ENCODE measurements around the gene RNMT. TPM values are rescaled to one million over a fixed set of nuclear protein-coding genes. Genes with fewer than 3 reads are reported as not detected.
"Not testable (repeated sequence)": the region's sequence is repeated elsewhere in the genome, so short reads cannot be mapped to it uniquely, and the experiment has no call there.

RNMT gene
- total and polyA plus RNA-seq, 7 experiments from 2014 or later, result 35.1 to 101 (median 53.7) TPM

DNA sequence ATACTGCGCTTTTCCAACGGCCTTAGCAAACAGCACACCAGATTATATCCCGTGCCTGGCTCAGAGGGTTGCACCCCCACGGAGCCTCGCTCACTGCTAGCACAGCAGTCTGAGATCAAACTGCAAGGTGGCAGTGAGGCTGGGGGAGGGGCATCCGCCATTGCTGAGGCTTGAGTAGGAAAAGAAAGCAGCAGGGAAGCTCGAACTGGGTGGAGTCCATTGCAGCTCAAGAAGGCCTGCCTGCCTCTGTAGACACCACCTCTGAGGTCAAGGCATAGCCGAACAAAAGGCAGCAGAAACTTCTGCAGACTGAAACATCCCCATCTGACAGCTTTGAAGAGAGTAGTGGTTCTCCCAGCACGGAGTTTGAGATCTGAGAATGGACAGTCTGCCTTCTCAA, 36.4 kb upstream of the RNMT start:
- CTCF ChIA-PET, result interaction anchor here (0.6 kb wide), 1 partner anchor 14 kb away, joined by 5 read pairs; no protein-coding TSS in a partner anchor
- DNase-seq; H3K27me3 ChIP-seq (ENCODE audit: control insufficient read depth in 2 of 2, insufficient read depth in 2 of 2, low read length in 2 of 2); H3K4me3 Mint-ChIP-seq; H3K4me1 ChIP-seq (ENCODE audit: control insufficient read depth in 2 of 2, insufficient read depth in 2 of 2, low read length in 2 of 2); H3K36me3 ChIP-seq (ENCODE audit: control insufficient read depth in 2 of 3, insufficient read depth in 3 of 3, low read length in 3 of 3); H3K27ac ChIP-seq (ENCODE audit: low read depth, low read length); intact Hi-C loops (cut with micrococcal nuclease); H3K9me3 ChIP-seq (ENCODE audit: control insufficient read depth in 2 of 3, low read length in 3 of 3); H3K27ac Mint-ChIP-seq; H3K27me3 Mint-ChIP-seq; H3K4me3 ChIP-seq (ENCODE audit: low read length); ATAC-seq; POLR2A ChIA-PET: not testable (repeated sequence)
- Mint-ChIP-seq H3K36me3 (peaks cover 5 to 55% (median 36%) of the 10 kb centered on the region in 5 donors), H3K4me1 (peaks cover 0 to 51% (median 41%) of the 10 kb centered on the region in 7 donors), H3K9me3 (peaks cover 5 to 31% (median 11%) of the 10 kb centered on the region in 11 donors)

DNA sequence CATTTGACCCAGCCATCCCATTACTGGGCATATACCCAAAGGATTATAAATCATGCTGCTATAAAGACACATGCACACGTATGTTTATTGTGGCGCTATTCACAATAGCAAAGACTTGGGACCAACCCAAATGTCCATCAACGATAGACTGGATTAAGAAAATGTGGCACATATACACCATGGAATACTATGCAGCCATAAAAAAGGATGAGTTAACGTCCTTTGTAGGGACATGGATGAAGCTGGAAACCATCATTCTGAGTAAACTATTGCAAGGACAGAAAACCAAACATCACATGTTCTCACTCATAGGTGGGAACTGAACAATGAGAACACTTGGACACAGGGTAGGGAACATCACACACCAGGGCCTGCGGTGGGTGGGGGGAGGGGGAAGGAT, 31.1 kb upstream of the RNMT start:
- Mint-ChIP-seq H3K9me3 (peaks cover 6 to 73% (median 24%) of the 10 kb centered on the region in 11 donors), H3K4me1 (peaks cover 3 to 33% (median 24%) of the 10 kb centered on the region in 7 donors), H3K36me3 (peaks cover 6 to 71% (median 45%) of the 10 kb centered on the region in 5 donors)
- H3K9me3 ChIP-seq (ENCODE audit: control insufficient read depth in 2 of 3, low read length in 3 of 3); H3K27ac ChIP-seq (ENCODE audit: low read depth, low read length); H3K27me3 Mint-ChIP-seq; H3K36me3 ChIP-seq (ENCODE audit: control insufficient read depth in 2 of 3, insufficient read depth in 3 of 3, low read length in 3 of 3); H3K4me3 ChIP-seq (ENCODE audit: low read length); H3K4me1 ChIP-seq (ENCODE audit: control insufficient read depth in 2 of 2, insufficient read depth in 2 of 2, low read length in 2 of 2); intact Hi-C loops (cut with micrococcal nuclease); H3K27ac Mint-ChIP-seq; POLR2A ChIA-PET; DNase-seq; H3K4me3 Mint-ChIP-seq; CTCF ChIA-PET; H3K27me3 ChIP-seq (ENCODE audit: control insufficient read depth in 2 of 2, insufficient read depth in 2 of 2, low read length in 2 of 2); ATAC-seq: not testable (repeated sequence)

DNA sequence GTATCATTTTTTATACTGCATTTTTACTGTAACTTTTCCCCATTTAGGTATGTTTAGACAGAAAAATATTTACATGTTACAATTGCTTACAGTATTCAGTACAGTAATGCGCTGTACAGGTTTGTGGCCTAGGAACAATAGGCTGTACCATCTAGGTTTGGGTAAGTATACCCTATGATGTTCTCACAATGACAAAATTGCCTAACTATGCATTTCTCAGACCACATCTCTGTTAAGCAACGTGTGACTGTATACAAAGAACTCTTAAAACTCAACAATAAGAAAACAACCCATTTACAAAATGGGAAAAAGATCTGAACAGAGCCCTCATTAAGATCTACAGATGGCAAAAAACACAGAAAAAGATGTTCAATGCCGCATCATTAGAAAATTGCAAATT, 29.5 kb upstream of the RNMT start:
- peaks cover 3 to 28% (median 15%) of the 10 kb centered on the region in 7 donors for H3K4me1 Mint-ChIP-seq
- H3K9me3 Mint-ChIP-seq, result peaks cover 6 to 79% (median 30%) of the 10 kb centered on the region in 11 donors
- H3K27me3 ChIP-seq (ENCODE audit: control insufficient read depth in 2 of 2, insufficient read depth in 2 of 2, low read length in 2 of 2), result no peaks in the 10 kb centered on the region
- peaks cover 13 to 68% (median 43%) of the 10 kb centered on the region in 5 donors for H3K36me3 Mint-ChIP-seq
- H3K27ac ChIP-seq (ENCODE audit: low read depth, low read length), result no peak overlapping the region
- no peak overlapping the region for H3K4me3 Mint-ChIP-seq
- CTCF ChIA-PET, result interaction anchor here (0.6 kb wide), 1 partner anchor 126 kb away, joined by 3 read pairs; no protein-coding TSS in a partner anchor
- no peak overlapping the region for H3K4me3 ChIP-seq (ENCODE audit: low read length)
- POLR2A ChIA-PET, result no interaction called here
- no peak for DNase-seq
- no peaks in the 10 kb centered on the region for H3K36me3 ChIP-seq (ENCODE audit: control insufficient read depth in 2 of 3, insufficient read depth in 3 of 3, low read length in 3 of 3)
- H3K27ac Mint-ChIP-seq, result no peak overlapping the region
- H3K9me3 ChIP-seq (ENCODE audit: control insufficient read depth in 2 of 3, low read length in 3 of 3), result peaks cover 0 to 19% (median 6%) of the 10 kb centered on the region in 3 experiments
- no peak for ATAC-seq
- H3K4me1 ChIP-seq (ENCODE audit: control insufficient read depth in 2 of 2, insufficient read depth in 2 of 2, low read length in 2 of 2), result no peaks in the 10 kb centered on the region
- H3K27me3 Mint-ChIP-seq, result no peaks in the 10 kb centered on the region
- intact Hi-C loops (cut with micrococcal nuclease), result no loop called here

- no peak overlapping the region for H3K27ac Mint-ChIP-seq
- DNase-seq (no peak), ATAC-seq (no peak)
- H3K27me3 Mint-ChIP-seq, result no peaks in the 10 kb centered on the region
- ChIA-PET POLR2A (no interaction called here), CTCF (no interaction called here)
- H3K4me3 ChIP-seq (ENCODE audit: low read length), result no peak overlapping the region
- H3K9me3 ChIP-seq (ENCODE audit: control insufficient read depth in 2 of 3, low read length in 3 of 3), result peaks cover 0 to 19% (median 6%) of the 10 kb centered on the region in 3 experiments
- H3K4me3 Mint-ChIP-seq, result no peak overlapping the region
- intact Hi-C loops (cut with micrococcal nuclease), result no loop called here
- H3K4me1 ChIP-seq (ENCODE audit: control insufficient read depth in 2 of 2, insufficient read depth in 2 of 2, low read length in 2 of 2), result no peaks in the 10 kb centered on the region
- no peaks in the 10 kb centered on the region for H3K36me3 ChIP-seq (ENCODE audit: control insufficient read depth in 2 of 3, insufficient read depth in 3 of 3, low read length in 3 of 3)
- H3K36me3 Mint-ChIP-seq, result peaks cover 18 to 60% (median 50%) of the 10 kb centered on the region in 5 donors
- H3K9me3 Mint-ChIP-seq, result peaks cover 3 to 88% (median 31%) of the 10 kb centered on the region in 11 donors
- peaks cover 3 to 15% (median 9%) of the 10 kb centered on the region in 7 donors for H3K4me1 Mint-ChIP-seq
- no peaks in the 10 kb centered on the region for H3K27me3 ChIP-seq (ENCODE audit: control insufficient read depth in 2 of 2, insufficient read depth in 2 of 2, low read length in 2 of 2)
- H3K27ac ChIP-seq (ENCODE audit: low read depth, low read length), result no peak overlapping the region
Measured at GRCh38 chr18:13700153-13700552, 26.3 kb upstream of the RNMT start.

DNA sequence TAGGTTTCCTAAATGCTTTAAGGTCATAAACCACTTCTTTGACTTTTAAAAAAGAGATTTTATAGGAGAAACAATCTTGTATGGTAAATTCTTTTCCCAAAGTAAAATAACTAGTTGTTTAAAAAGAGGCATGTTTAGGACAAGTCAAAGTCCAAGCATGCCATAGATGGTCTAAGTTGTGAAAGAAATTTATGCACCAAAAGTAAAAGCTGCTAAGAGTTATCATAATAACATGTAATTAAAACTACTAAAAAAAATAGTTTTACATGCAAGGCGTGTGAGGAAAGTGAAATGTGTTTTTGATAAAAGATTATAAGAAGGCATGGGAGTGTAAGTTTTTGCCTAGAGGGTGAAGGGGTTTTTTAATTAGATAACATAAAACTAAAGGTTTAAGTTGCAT, 22.6 kb upstream of the RNMT start:
- Mint-ChIP-seq H3K9me3 (peaks cover 3 to 79% (median 23%) of the 10 kb centered on the region in 11 donors), H3K4me3 (no peak overlapping the region), H3K27me3 (no peaks in the 10 kb centered on the region), H3K4me1 (peaks cover 0 to 10% (median 4%) of the 10 kb centered on the region in 7 donors), H3K27ac (no peak overlapping the region), H3K36me3 (peaks cover 18 to 66% (median 50%) of the 10 kb centered on the region in 5 donors)
- DNase-seq (no peak), ATAC-seq (no peak)
- CTCF ChIA-PET, result interaction anchor here (0.6 kb wide), 1 partner anchor 14 kb away, joined by 5 read pairs; no protein-coding TSS in a partner anchor
- POLR2A ChIA-PET, result no interaction called here
- Histone ChIP-seq H3K4me3 (ENCODE audit: low read length) (no peak overlapping the region), H3K36me3 (ENCODE audit: control insufficient read depth in 2 of 3, insufficient read depth in 3 of 3, low read length in 3 of 3) (no peaks in the 10 kb centered on the region), H3K27ac (ENCODE audit: low read depth, low read length) (no peak overlapping the region), H3K4me1 (ENCODE audit: control insufficient read depth in 2 of 2, insufficient read depth in 2 of 2, low read length in 2 of 2) (no peaks in the 10 kb centered on the region), H3K27me3 (ENCODE audit: control insufficient read depth in 2 of 2, insufficient read depth in 2 of 2, low read length in 2 of 2) (no peaks in the 10 kb centered on the region), H3K9me3 (ENCODE audit: control insufficient read depth in 2 of 3, low read length in 3 of 3) (peaks cover 0 to 15% (median 6%) of the 10 kb centered on the region in 3 experiments)
- intact Hi-C loops (cut with micrococcal nuclease), result no loop called here

DNA sequence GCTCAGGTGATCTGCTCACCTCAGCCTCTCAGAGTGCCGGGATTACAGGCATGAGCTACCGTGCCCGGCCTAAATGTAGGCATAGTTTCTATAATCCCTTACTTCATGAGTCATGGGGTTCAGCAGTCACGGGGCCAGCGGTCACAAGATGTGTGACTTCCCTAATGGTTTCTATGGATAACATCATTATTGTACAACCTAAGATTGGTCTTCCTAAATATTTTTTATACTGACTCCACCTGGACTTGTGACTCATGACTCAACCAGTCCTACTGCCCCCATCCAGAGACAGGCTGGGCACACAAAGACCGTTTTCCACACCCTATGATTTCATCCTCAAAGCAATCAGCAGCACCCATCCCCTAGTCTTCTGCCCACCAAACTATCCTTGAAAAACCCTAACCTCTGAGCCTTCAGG, 16.1 kb upstream of the RNMT start:
- Mint-ChIP-seq H3K27me3 (no peaks in the 10 kb centered on the region), H3K4me1 (peaks cover 2 to 35% (median 17%) of the 10 kb centered on the region in 7 donors), H3K36me3 (peaks cover 0 to 51% (median 44%) of the 10 kb centered on the region in 5 donors), H3K4me3 (no peak overlapping the region), H3K27ac (no peak overlapping the region), H3K9me3 (peaks cover 0 to 23% (median 1%) of the 10 kb centered on the region in 11 donors)
- DNase-seq, result no peak
- no peaks in the 10 kb centered on the region for H3K4me1 ChIP-seq (ENCODE audit: control insufficient read depth in 2 of 2, insufficient read depth in 2 of 2, low read length in 2 of 2)
- POLR2A ChIA-PET, result no interaction called here
- H3K27ac ChIP-seq (ENCODE audit: low read depth, low read length), result no peak overlapping the region
- H3K36me3 ChIP-seq (ENCODE audit: control insufficient read depth in 2 of 3, insufficient read depth in 3 of 3, low read length in 3 of 3), result no peaks in the 10 kb centered on the region
- H3K9me3 ChIP-seq (ENCODE audit: control insufficient read depth in 2 of 3, low read length in 3 of 3), result no peaks in the 10 kb centered on the region
- H3K27me3 ChIP-seq (ENCODE audit: control insufficient read depth in 2 of 2, insufficient read depth in 2 of 2, low read length in 2 of 2), result no peaks in the 10 kb centered on the region
- CTCF ChIA-PET, result no interaction called here
- no peak overlapping the region for H3K4me3 ChIP-seq (ENCODE audit: low read length)
- ATAC-seq, result no peak
- intact Hi-C loops (cut with micrococcal nuclease), result no loop called here

DNA sequence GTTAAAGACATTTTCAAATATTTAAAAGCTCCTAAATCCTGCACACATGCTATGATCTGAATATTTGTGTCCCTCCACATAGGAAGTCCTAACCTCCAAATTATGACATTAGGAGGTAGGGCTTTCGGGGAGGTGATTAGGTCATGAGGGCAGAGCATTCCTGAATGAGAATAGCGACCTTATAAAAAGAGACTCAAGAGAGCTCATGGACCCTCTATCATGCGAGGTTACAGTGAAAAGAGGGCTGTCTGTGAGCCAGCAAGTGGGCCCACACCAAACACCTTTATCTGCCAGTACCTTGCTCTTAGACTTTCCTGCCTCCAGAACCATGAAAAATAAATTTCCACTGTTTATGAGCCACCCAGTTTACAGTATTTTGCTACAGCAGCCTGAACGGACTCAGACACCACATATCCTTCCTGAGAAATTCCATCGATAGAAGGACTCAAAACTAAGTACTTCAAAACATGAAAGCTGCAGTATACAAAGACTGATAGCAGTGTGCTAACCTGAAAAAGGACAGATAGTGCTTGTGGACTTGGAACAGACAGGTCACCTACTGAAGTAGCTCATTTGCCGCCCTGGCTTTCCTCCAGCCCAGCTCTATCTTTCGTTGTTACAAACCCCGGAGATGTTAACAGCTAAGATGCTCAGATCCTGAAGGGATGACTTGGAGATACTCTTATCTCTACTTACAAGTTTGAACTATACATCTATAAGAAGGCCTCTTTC, 13.9 kb upstream of the RNMT start:
- no peaks in the 10 kb centered on the region for H3K27me3 Mint-ChIP-seq
- POLR2A ChIA-PET, result no interaction called here
- Histone ChIP-seq H3K9me3 (ENCODE audit: control insufficient read depth in 2 of 3, low read length in 3 of 3) (no peaks in the 10 kb centered on the region), H3K27ac (ENCODE audit: low read depth, low read length) (no peak overlapping the region), H3K36me3 (ENCODE audit: control insufficient read depth in 2 of 3, insufficient read depth in 3 of 3, low read length in 3 of 3) (no peaks in the 10 kb centered on the region), H3K27me3 (ENCODE audit: control insufficient read depth in 2 of 2, insufficient read depth in 2 of 2, low read length in 2 of 2) (no peaks in the 10 kb centered on the region), H3K4me3 (ENCODE audit: low read length) (no peak overlapping the region), H3K4me1 (ENCODE audit: control insufficient read depth in 2 of 2, insufficient read depth in 2 of 2, low read length in 2 of 2) (no peaks in the 10 kb centered on the region)
- H3K4me1 Mint-ChIP-seq, result peaks cover 4 to 35% (median 23%) of the 10 kb centered on the region in 7 donors
- DNase-seq (no peak), ATAC-seq (no peak)
- H3K9me3 Mint-ChIP-seq, result peaks cover 0 to 12% (median 0%) of the 10 kb centered on the region in 11 donors
- peaks cover 0 to 41% (median 38%) of the 10 kb centered on the region in 5 donors for H3K36me3 Mint-ChIP-seq
- H3K27ac Mint-ChIP-seq, result no peak overlapping the region
- H3K4me3 Mint-ChIP-seq, result no peak overlapping the region
- CTCF ChIA-PET, result no interaction called here
- intact Hi-C loops (cut with micrococcal nuclease), result no loop called here

Data from naive thymus-derived CD4-positive, alpha-beta T cell (primary cell).